ENCODE results near the gene KLRF1.

DNA sequence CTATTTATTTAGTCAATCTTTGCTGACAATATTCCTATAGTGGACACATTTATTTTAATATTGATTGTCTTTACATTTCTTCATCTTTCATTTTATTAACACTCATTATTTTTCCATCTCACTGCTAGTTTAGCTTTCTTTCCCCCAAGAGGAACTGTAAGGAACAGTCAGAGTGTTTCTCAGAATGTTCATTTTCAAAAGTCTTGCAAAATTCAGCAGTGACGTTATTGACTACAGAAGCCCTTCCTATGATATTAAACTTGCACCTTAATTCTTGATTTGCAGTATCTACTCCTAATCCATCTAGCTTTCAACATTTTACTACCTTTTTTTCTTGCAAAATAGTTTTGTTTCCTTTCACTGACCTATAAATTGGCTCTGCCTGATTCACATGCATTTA is 28.9 kb downstream of the KLRF1 start:
- TF ChIP-seq, protein P1, sequence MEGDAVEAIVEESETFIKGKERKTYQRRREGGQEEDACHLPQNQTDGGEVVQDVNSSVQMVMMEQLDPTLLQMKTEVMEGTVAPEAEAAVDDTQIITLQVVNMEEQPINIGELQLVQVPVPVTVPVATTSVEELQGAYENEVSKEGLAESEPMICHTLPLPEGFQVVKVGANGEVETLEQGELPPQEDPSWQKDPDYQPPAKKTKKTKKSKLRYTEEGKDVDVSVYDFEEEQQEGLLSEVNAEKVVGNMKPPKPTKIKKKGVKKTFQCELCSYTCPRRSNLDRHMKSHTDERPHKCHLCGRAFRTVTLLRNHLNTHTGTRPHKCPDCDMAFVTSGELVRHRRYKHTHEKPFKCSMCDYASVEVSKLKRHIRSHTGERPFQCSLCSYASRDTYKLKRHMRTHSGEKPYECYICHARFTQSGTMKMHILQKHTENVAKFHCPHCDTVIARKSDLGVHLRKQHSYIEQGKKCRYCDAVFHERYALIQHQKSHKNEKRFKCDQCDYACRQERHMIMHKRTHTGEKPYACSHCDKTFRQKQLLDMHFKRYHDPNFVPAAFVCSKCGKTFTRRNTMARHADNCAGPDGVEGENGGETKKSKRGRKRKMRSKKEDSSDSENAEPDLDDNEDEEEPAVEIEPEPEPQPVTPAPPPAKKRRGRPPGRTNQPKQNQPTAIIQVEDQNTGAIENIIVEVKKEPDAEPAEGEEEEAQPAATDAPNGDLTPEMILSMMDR (IDR thresholded peaks at IDR 0.05), result no peak
- TF ChIP-seq POLR2A (IDR thresholded peaks at IDR 0.05), result no peak
